ENCODE measurements around the gene SH2D3C. TPM values are rescaled to one million over a fixed set of nuclear protein-coding genes. Genes with fewer than 3 reads are reported as not detected.

Gene SH2D3C
- total and polyA plus RNA-seq, 10 of the 15 experiments (the other 5 are each of a cell fraction or from before 2014, with no cell fraction given) = 1.2 to 23.5 (median 16.2) TPM

- Histone ChIP-seq H3K4me3 (peak overlapping the region; percentile 100), H3K9me3 (replicated peaks; ENCODE audit: control insufficient read depth, insufficient read depth, low read length) (no peaks in the 10 kb centered on the region), H3K27ac (ENCODE audit: control insufficient read depth, insufficient read depth) (peak overlapping the region; percentile 93), H2AFZ (ENCODE audit: control insufficient read depth, low read depth, low read length) (no peak overlapping the region), H4K20me1 (ENCODE audit: control insufficient read depth, insufficient read depth) (no peaks in the 10 kb centered on the region), H3K27me3 (replicated peaks in 1 of 2; ENCODE audit: control insufficient read depth in 2 of 2, insufficient read depth in 2 of 2, low read length in 1 of 2) (no peaks in the 10 kb centered on the region), H3K4me2 (ENCODE audit: control insufficient read depth, insufficient read depth) (peak overlapping the region; percentile 75), H3K79me2 (ENCODE audit: control insufficient read depth, insufficient read depth, low read length) (peaks cover 36% of the 10 kb centered on the region), H3K36me3 (ENCODE audit: control insufficient read depth in 2 of 2, insufficient read depth in 2 of 2, low read length in 1 of 2) (peaks cover 0 to 7% of the 10 kb centered on the region in 2 experiments; a peak in 1 of 4 replicates), H3K9ac (ENCODE audit: control insufficient read depth, insufficient read depth, low read length) (peak overlapping the region; percentile 64), H3K4me1 (ENCODE audit: control insufficient read depth, insufficient read depth, low read length) (peaks cover 25% of the 10 kb centered on the region)
- POLR2A ChIA-PET = interaction anchor here (0.9 to 2.3 kb wide), 4 partner anchors 10 to 323 kb away, joined by 3 to 14 read pairs (median 4); no protein-coding TSS in a partner anchor
- BruUV-seq (replicated peaks) = no TSS peak
- under 1% methylated on average over 16 of the region's 18 CpGs for WGBS (ENCODE audit: insufficient coverage, insufficient replicate concordance, low lambda C conversion rate, missing lambda C conversion rate)
- CTCF ChIA-PET = interaction anchor here (1.6 to 2.6 kb wide), 3 partner anchors 7 to 43 kb away, joined by 6 to 18 read pairs (median 8); partner anchors contain the start of gene TOR2A
- ATAC-seq = no peak
- no peak for DNase-seq (ENCODE audit: low read depth, low spot score)
- intact Hi-C loops (cut with micrococcal nuclease; ENCODE audit: unreplicated experiment) (loop anchor here (2.0 kb wide), 1 partner anchor 43 kb away; the partner anchor contains the start of gene TOR2A), in situ Hi-C loops (cut with MboI) (no loop called here)
- RAD21 ChIA-PET (ENCODE audit: unreplicated experiment) = interaction anchor here (0.7 to 2.4 kb wide), 7 partner anchors 11 to 144 kb away, joined by 3 to 19 read pairs (median 8); partner anchors contain the start of gene ST6GALNAC4
- TF ChIP-seq, protein P1, sequence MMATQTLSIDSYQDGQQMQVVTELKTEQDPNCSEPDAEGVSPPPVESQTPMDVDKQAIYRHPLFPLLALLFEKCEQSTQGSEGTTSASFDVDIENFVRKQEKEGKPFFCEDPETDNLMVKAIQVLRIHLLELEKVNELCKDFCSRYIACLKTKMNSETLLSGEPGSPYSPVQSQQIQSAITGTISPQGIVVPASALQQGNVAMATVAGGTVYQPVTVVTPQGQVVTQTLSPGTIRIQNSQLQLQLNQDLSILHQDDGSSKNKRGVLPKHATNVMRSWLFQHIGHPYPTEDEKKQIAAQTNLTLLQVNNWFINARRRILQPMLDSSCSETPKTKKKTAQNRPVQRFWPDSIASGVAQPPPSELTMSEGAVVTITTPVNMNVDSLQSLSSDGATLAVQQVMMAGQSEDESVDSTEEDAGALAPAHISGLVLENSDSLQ (IDR thresholded peaks at IDR 0.05) = peak; percentile 75
- TF ChIP-seq MAX (IDR thresholded peaks at IDR 0.05; ENCODE audit: low read depth, low read length) (no peak), POLR2A (IDR thresholded peaks at IDR 0.05; ENCODE audit: low read depth, low read length) (peak; percentile 19; the same call in 1 of the 2 replicates)
- TF ChIP-seq, protein P2, sequence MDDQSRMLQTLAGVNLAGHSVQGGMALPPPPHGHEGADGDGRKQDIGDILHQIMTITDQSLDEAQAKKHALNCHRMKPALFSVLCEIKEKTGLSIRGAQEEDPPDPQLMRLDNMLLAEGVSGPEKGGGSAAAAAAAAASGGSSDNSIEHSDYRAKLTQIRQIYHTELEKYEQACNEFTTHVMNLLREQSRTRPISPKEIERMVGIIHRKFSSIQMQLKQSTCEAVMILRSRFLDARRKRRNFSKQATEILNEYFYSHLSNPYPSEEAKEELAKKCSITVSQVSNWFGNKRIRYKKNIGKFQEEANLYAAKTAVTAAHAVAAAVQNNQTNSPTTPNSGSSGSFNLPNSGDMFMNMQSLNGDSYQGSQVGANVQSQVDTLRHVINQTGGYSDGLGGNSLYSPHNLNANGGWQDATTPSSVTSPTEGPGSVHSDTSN (IDR thresholded peaks at IDR 0.05; ENCODE audit: insufficient replicate concordance, low read depth, low read length) = peak; percentile 12
- SMC1A ChIA-PET (ENCODE audit: uncharacterized antibody, unreplicated experiment) = interaction anchor here (1.4 to 2.4 kb wide), 2 partner anchors 8 to 9 kb away, joined by 4 to 5 read pairs; no protein-coding TSS in a partner anchor
- FAIRE-seq = no peak
Observed at GRCh38 chr9:127777368-127777980, 992 bp downstream of the SH2D3C start.

Data from GM12878 (cell line).